ENCODE results near the gene TRPV5.

Gene TRPV5

DNA sequence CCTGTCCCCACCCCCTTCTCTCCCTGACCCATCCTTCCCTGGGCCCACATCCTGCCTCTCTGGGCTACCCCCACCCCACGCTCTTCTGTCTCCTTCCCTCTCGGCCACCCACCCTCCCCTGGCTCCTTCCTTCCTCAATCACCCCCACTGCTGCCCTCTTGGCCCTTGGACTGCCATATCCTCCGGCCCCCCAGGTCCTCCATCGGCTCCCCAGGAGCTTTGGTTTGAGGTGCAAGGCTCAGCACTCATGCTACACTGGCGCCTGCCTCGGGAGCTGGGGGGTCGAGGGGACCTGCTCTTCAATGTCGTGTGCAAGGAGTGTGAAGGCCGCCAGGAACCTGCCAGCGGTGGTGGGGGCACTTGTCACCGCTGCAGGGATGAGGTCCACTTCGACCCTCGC is 67.8 kb downstream of the TRPV5 start:
- ATAC-seq (replicated peaks) (no peak), DNase-seq (no peak)
- Mint-ChIP-seq H3K4me1 (ENCODE audit: low read depth in 2 of 2) (peaks cover 0 to 2% of the 10 kb centered on the region in 2 donors), H3K9me3 (no peaks in the 10 kb centered on the region), H3K36me3 (ENCODE audit: insufficient read depth) (no peaks in the 10 kb centered on the region), H3K27me3 (no peaks in the 10 kb centered on the region), H3K4me3 (no peak overlapping the region), H3K27ac (no peak overlapping the region)

DNA sequence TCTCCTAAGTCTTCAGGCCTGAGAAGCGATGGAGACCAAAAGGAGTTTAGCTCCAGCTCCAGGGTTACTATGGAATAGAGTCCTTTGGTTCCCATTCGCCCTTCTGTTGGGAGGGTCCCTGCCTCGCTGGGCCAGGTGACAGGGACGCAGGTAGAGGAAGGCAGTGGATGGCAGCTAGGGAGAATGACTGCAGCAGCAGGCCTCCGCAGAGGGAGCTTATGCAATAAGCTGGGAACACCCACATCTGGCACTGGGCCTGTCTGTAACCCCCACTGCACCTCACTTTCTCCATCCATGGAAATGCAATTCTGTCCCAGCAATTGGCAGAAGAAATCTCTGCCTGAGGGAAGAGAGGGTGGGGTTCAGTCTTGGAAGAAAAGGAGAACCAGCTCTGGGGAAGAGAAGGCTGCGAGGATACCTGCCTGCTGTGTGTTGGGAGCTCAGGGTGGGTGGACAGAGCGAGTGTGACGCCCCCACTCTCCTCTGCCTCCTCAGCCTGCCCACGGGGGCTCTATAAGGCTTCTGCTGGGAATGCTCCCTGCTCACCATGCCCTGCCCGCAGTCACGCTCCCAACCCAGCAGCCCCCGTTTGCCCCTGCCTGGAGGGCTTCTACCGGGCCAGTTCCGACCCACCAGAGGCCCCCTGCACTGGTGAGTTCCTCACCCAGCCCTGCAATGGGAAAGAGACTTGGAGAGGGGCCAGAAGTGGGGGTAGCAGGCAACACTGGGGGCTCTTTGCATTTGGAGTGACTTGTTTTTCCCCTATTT is 68.4 kb downstream of the TRPV5 start:
- H3K4me3 Mint-ChIP-seq: no peak overlapping the region
- peaks cover 0 to 2% of the 10 kb centered on the region in 2 donors for H3K4me1 Mint-ChIP-seq (ENCODE audit: low read depth in 2 of 2)
- no peaks in the 10 kb centered on the region for H3K36me3 Mint-ChIP-seq (ENCODE audit: insufficient read depth)
- DNase-seq (no peak), ATAC-seq (replicated peaks) (no peak)
- no peak overlapping the region for H3K27ac Mint-ChIP-seq
- H3K27me3 Mint-ChIP-seq: no peaks in the 10 kb centered on the region
- H3K9me3 Mint-ChIP-seq: no peaks in the 10 kb centered on the region

GRCh38 chr7:142863891-142864685 is 69.5 kb downstream of the TRPV5 start:
- ATAC-seq (replicated peaks): no peak
- Mint-ChIP-seq H3K9me3 (no peaks in the 10 kb centered on the region), H3K27ac (no peak overlapping the region), H3K27me3 (no peaks in the 10 kb centered on the region), H3K4me3 (no peak overlapping the region), H3K36me3 (ENCODE audit: insufficient read depth) (no peaks in the 10 kb centered on the region), H3K4me1 (ENCODE audit: low read depth in 2 of 2) (peaks cover 0 to 2% of the 10 kb centered on the region in 2 donors)
- DNase-seq: no peak

DNA sequence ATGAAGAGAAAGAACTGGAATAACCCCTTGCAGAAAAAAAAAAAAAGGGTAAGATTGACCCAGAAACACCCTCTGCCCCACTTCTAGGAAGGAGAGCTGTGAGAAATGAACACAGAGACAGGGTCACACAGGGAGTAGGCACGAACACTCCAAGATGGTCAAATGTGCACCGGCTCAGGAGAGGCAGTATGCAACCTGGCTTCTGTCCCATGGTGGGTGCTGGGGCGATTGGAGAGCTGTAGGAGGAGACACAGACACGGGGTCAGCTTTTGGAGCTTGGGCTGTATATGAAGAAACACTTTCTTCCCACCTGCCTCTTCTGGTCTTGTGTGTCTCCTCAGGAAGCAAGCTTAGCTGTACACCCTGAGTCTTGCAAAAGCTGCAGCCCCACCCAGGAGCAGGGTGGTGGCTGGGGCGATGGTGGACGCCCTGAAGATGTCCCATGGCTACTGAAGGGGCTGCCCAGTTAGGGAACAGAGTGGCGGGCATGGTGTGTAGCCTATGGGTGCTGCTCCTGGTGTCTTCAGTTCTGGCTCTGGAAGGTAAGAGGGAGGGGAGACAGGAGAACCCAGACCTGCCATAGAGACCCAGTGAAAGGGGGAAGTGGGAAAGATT is 70.7 kb downstream of the TRPV5 start:
- Mint-ChIP-seq H3K27ac (peak overlapping the region; percentile 7 to 56), H3K36me3 (ENCODE audit: insufficient read depth) (no peaks in the 10 kb centered on the region), H3K4me1 (ENCODE audit: low read depth in 2 of 2) (peaks cover 0 to 2% of the 10 kb centered on the region in 2 donors), H3K4me3 (no peak overlapping the region), H3K27me3 (no peaks in the 10 kb centered on the region), H3K9me3 (no peaks in the 10 kb centered on the region)
- ATAC-seq (replicated peaks) (no peak), DNase-seq (no peak)

GRCh38 chr7:142862351-142862750 is 71.2 kb downstream of the TRPV5 start:
- H3K9me3 Mint-ChIP-seq: no peaks in the 10 kb centered on the region
- no peaks in the 10 kb centered on the region for H3K27me3 Mint-ChIP-seq
- no peaks in the 10 kb centered on the region for H3K36me3 Mint-ChIP-seq (ENCODE audit: insufficient read depth)
- peaks cover 0 to 4% of the 10 kb centered on the region in 2 donors for H3K4me1 Mint-ChIP-seq (ENCODE audit: low read depth in 2 of 2)
- no peak for ATAC-seq (replicated peaks)
- no peak overlapping the region for H3K4me3 Mint-ChIP-seq
- peak overlapping the region in 1 of 2 donors; percentile 7 for H3K27ac Mint-ChIP-seq
- no peak for DNase-seq

GRCh38 chr7:142860968-142861367 is 72.6 kb downstream of the TRPV5 start:
- no peak for DNase-seq
- no peak for ATAC-seq (replicated peaks)
- H3K36me3 Mint-ChIP-seq (ENCODE audit: insufficient read depth): no peaks in the 10 kb centered on the region
- no peaks in the 10 kb centered on the region for H3K9me3 Mint-ChIP-seq
- no peaks in the 10 kb centered on the region for H3K27me3 Mint-ChIP-seq
- no peak overlapping the region for H3K27ac Mint-ChIP-seq
- no peak overlapping the region for H3K4me3 Mint-ChIP-seq
- peaks cover 6% of the 10 kb centered on the region in 2 donors for H3K4me1 Mint-ChIP-seq (ENCODE audit: low read depth in 2 of 2)

- Mint-ChIP-seq H3K27me3 (no peaks in the 10 kb centered on the region), H3K4me1 (ENCODE audit: low read depth in 2 of 2) (peaks cover 8 to 9% of the 10 kb centered on the region in 2 donors), H3K27ac (no peak overlapping the region), H3K36me3 (ENCODE audit: insufficient read depth) (no peaks in the 10 kb centered on the region), H3K9me3 (no peaks in the 10 kb centered on the region), H3K4me3 (no peak overlapping the region)
- DNase-seq: no peak
- no peak for ATAC-seq (replicated peaks)
Observed at GRCh38 chr7:142859829-142860228, 73.7 kb downstream of the TRPV5 start.

GRCh38 chr7:142859411-142859810 is 74.1 kb downstream of the TRPV5 start:
- DNase-seq: no peak
- no peak overlapping the region for H3K4me3 Mint-ChIP-seq
- no peaks in the 10 kb centered on the region for H3K27me3 Mint-ChIP-seq
- peaks cover 8 to 9% of the 10 kb centered on the region in 2 donors for H3K4me1 Mint-ChIP-seq (ENCODE audit: low read depth in 2 of 2)
- no peaks in the 10 kb centered on the region for H3K36me3 Mint-ChIP-seq (ENCODE audit: insufficient read depth)
- no peak for ATAC-seq (replicated peaks)
- no peak overlapping the region for H3K27ac Mint-ChIP-seq
- H3K9me3 Mint-ChIP-seq: no peaks in the 10 kb centered on the region

All from effector memory CD8-positive, alpha-beta T cell (primary cell).